SK-N-SH (cell line): Measurements from ENCODE around the gene IFT25.

Experiments used
- SIN3A ChIP-seq: IDR thresholded peaks from 2 replicates; pipeline ENCODE4 v1.6.1; 2012; ENCODE audit warnings: low read depth, mild to moderate bottlenecking, low read length, moderate library complexity, borderline replicate concordance
- TAF1 ChIP-seq: IDR thresholded peaks from 2 replicates; pipeline ENCODE4 v1.6.1; 2012; ENCODE audit warnings: low read depth, mild to moderate bottlenecking, low read length, moderate library complexity, borderline replicate concordance

GRCh38 chr1:53894644-53895043, 50.9 kb downstream of the IFT25 start:
- TF ChIP-seq SIN3A (no peak), TAF1 (no peak)
